HUDEP-2 (cell line): Measurements from ENCODE around the gene FAM210B.
"Not testable (repeated sequence)": the region's sequence is repeated elsewhere in the genome, so short reads cannot be mapped to it uniquely, and the experiment has no call there.

ENCODE experiments used
- DNase-seq, 76 experiments: peaks; one replicate each; lab custom pipeline; 2025; ENCODE audit not compliant: unreplicated experiment in 76 of 76; lab: John Stamatoyannopoulos, UW

The FAM210B gene

GRCh38 chr20:56360133-56360907 lies 1.5 kb downstream of the FAM210B start:
- peak in 28 of 76 experiments; percentile 8 to 48 (median 26) for DNase-seq

GRCh38 chr20:56360908-56361205 lies 2.1 kb downstream of the FAM210B start:
- DNase-seq = peak in 19 of 76 experiments; percentile 16 to 70 (median 36)

- DNase-seq = no peak
These were observed 3.1 kb downstream of the FAM210B start for GRCh38 chr20:56361900-56362299.

GRCh38 chr20:56362833-56363413 lies 4.1 kb downstream of the FAM210B start:
- DNase-seq = peak in 75 of 76 experiments; percentile 61 to 99 (median 95)

DNA sequence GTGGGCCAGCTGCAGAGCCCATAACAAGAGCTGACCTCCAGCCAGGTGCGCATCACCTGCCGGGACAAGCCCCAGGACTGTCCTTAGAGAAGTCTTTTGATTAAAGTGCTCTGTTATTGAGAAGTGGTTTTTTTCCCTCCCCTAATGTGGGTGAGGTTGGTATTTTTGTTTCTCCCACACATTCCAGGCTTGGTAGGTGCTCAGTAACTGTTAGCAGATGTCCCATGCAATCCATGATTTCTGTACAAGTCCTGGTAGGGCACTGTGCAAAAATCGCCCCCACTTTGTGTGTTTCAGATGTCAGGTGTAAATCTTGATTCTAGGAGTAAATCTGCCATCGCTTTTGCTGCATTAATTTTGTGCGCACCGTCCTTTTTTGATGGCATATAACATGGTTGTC lies 4.7 kb downstream of the FAM210B start:
- DNase-seq = no peak

DNA sequence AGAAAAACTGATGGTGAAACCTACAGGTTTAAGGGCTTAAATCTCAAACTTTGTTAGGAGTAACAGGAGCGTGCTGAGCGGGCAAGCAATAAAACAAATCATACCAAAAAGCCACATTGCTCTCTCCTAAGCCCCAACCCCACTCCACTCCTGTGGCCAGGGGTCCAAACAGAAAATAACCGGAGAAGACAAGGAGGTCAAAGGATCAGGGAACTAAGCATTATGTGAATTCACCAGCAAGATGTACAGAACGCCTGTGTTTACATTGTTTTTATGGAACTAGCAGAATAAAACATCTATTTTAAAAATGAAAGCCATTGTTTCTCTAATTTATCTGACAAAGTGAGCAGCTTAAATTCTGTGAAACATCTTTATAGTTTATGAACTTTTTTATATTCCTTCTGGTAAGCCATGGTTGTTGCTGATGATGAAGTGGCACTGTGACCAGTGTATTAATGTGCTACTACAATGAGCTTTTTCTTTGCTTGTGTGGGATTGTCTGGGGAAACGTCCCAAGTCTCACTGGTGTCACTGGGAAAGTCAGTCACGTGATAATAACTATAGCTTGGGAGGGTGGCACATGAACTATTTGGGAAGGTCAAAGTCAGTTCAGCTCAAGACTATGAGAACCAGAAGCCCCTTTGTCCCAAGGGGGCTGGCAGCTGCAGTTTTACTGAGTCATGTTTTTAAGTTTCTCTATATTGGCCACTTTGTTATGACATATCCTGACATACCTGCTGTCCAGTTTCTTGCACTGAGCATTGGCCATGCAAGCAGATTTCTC lies 9.8 kb downstream of the FAM210B start:
- DNase-seq = no peak

GRCh38 chr20:56369179-56369578 lies 10.4 kb downstream of the FAM210B start:
- DNase-seq = no peak

GRCh38 chr20:56371977-56372376 lies 13.2 kb downstream of the FAM210B start:
- DNase-seq = no peak

- DNase-seq = peak in 2 of 76 experiments; percentile 24 to 25
These were observed 14.1 kb downstream of the FAM210B start for GRCh38 chr20:56372850-56373249.

DNA sequence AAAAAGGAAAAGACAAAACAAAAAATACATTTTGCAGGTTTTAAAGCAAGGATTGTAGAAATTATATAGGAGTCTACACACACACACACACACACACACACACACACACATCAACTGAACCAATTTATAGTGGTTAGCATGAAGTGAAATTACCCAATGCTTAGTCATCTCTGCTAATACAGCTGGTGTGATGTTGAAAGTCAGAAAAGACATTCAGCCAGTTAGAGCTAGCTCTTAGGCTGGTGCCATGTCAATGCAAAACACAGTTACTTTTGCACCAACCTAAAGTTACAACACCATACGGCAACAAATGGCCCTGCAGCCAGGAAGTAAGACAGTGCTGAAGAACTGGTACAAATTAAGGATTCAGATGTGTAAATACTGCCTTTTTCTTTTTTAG lies 15.2 kb downstream of the FAM210B start:
- DNase-seq = peak in 2 of 76 experiments; percentile 6 to 11

GRCh38 chr20:56376331-56376730 lies 17.6 kb downstream of the FAM210B start:
- DNase-seq = no peak

DNA sequence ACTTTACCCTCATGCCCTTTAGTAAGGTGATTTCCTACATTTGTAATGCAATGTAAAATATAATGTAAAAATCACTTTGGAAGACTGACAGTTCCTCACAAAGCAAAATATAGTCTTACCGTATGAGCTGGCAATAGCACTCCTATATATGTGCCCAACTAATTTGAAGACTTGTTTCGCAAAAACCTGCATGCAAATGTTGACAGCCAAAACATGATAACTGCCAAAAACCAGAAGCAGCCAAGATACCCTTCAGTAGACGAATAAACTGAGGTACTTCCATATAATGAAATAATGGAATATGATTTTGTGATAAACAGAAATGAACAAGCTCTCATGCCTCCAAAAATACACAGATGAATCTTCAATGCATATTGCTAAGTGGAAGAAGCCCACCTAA lies 19.6 kb downstream of the FAM210B start:
- DNase-seq = no peak

- DNase-seq = no peak
These were observed 21.6 kb downstream of the FAM210B start for GRCh38 chr20:56380375-56380774.

- DNase-seq = no peak
These were observed 22.7 kb downstream of the FAM210B start for GRCh38 chr20:56381501-56381900.

GRCh38 chr20:56382696-56383095 lies 23.9 kb downstream of the FAM210B start:
- DNase-seq = peak in 1 of 76 experiments; percentile 22

GRCh38 chr20:56383334-56383733 lies 24.6 kb downstream of the FAM210B start:
- no peak for DNase-seq

GRCh38 chr20:56385130-56385529 lies 26.4 kb downstream of the FAM210B start:
- no peak for DNase-seq

DNA sequence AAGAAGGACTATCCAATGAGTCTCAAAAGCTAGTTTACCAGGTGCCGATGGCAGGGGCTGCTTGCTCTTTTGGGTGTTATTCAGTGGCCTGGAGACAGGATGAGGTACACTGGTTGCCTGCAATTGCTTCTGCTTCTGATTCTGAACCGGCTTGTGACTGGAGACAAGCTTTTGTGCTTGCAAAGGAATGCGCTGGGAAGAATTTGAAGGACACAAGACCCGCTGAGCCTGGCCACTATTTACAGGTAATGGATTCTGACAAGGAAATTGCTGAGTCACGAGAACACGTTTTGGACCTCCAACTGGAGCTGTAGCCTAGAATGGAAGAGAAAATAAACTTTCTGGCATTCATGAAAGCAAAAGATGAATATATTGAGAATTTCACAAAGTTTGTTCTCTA lies 27.4 kb downstream of the FAM210B start:
- no peak for DNase-seq

DNA sequence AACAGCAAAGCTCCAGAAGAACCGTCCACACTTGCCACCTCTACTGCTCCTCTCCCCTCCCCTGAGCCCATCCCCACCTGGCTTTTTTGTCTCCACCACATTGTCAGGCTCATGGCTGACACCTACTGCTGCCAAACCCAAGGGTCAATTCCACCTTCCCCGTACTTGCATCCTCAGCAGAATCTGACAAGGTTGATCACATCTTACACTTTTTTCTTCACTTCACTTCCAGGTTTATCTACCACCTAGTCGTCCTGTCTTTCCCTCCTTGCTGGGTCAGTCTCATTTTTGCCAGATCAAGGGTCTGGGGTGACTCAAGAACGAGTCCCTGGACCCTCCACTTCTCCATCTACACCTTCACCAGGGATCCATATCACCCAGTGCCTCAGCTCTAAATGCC lies 30.1 kb downstream of the FAM210B start:
- DNase-seq = no peak

DNA sequence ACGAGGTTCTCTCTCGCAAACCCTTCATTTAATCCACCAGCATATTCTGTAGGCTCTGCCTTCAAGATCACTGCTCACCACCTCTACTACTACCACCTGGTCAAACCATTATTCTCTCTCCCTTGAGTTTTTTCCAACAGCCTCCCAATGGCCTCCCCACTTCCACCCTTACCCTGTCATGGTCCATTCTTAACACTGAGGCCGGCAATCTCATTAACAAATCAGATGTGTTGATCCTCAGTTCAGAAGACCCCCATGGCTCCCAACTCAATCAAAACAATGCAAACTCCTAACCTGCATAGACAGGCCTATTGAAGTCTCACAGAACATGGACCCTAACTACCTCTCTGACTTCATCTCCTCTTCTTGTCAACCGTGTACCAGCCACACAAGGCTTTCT lies 31.0 kb downstream of the FAM210B start:
- DNase-seq = no peak

DNA sequence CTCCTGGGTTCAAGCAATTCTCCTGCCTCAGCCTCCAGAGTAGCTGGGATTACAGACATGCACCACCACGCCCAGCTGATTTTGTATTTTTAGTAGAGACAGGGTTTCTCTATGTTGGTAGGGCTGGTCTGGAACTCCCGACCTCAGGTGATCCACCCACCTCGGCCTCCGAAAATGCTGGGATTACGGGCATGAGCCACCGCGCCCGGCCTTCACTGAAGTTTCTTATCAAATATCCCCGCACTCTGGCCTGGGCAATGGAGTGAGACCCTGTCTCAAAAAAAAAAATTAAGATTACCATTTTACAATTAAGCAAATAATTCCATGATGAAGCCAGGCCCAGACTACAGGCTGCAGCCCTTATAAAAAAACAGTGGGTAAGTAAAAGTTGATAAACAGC lies 31.6 kb downstream of the FAM210B start:
- DNase-seq = not testable (repeated sequence)

GRCh38 chr20:56391037-56391436 lies 32.3 kb downstream of the FAM210B start:
- DNase-seq = no peak
